ENCODE data around the gene RPS29.
A peak's percentile ranks its signal among the peaks of the same experiment; 100 is the strongest.

RPS29 gene

GRCh38 chr14:49551569-49551968 is 34.6 kb downstream of the RPS29 start:
- TF ChIP-seq EZH2 (IDR thresholded peaks at IDR 0.05; ENCODE audit: borderline replicate concordance, low read length) (no peak), CTCF (IDR thresholded peaks at IDR 0.05; ENCODE audit: low read length) (no peak)
- Histone ChIP-seq H3F3A (ENCODE audit: insufficient read depth, low read length) (no peaks in the 10 kb centered on the region), H3K9me2 (ENCODE audit: low read depth, low read length) (no peaks in the 10 kb centered on the region), H2AFZ (ENCODE audit: low read length) (no peak overlapping the region), H3K27me3 (ENCODE audit: insufficient read depth, low read length) (no peaks in the 10 kb centered on the region), H3K4me2 (ENCODE audit: low read length) (no peak overlapping the region), H3K27ac (ENCODE audit: low read depth, low read length, poor library complexity, severe bottlenecking) (no peak overlapping the region), H4K20me1 (ENCODE audit: insufficient read depth, low read length) (no peaks in the 10 kb centered on the region), H3K9me3 (ENCODE audit: low read length) (no peaks in the 10 kb centered on the region), H3K4me3 (ENCODE audit: low read depth, low read length, poor library complexity, severe bottlenecking) (no peak overlapping the region), H3K36me3 (ENCODE audit: insufficient read depth, low read length) (no peaks in the 10 kb centered on the region), H3K4me1 (ENCODE audit: insufficient read depth, low read length, severe bottlenecking) (no peaks in the 10 kb centered on the region), H3K79me2 (ENCODE audit: insufficient read depth, low read length) (no peaks in the 10 kb centered on the region), H3K9ac (ENCODE audit: low read length) (no peak overlapping the region)

GRCh38 chr14:49550286-49551184 is 35.6 kb downstream of the RPS29 start:
- Histone ChIP-seq H3K4me3 (ENCODE audit: low read depth, low read length, poor library complexity, severe bottlenecking) (no peak overlapping the region), H3K9ac (ENCODE audit: low read length) (no peak overlapping the region), H3F3A (ENCODE audit: insufficient read depth, low read length) (no peaks in the 10 kb centered on the region), H3K27ac (ENCODE audit: low read depth, low read length, poor library complexity, severe bottlenecking) (no peak overlapping the region), H3K4me1 (ENCODE audit: insufficient read depth, low read length, severe bottlenecking) (no peaks in the 10 kb centered on the region), H3K27me3 (ENCODE audit: insufficient read depth, low read length) (no peaks in the 10 kb centered on the region), H3K9me3 (ENCODE audit: low read length) (no peaks in the 10 kb centered on the region), H3K36me3 (ENCODE audit: insufficient read depth, low read length) (no peaks in the 10 kb centered on the region), H3K9me2 (ENCODE audit: low read depth, low read length) (no peaks in the 10 kb centered on the region), H2AFZ (ENCODE audit: low read length) (no peak overlapping the region), H3K79me2 (ENCODE audit: insufficient read depth, low read length) (no peaks in the 10 kb centered on the region), H4K20me1 (ENCODE audit: insufficient read depth, low read length) (no peaks in the 10 kb centered on the region), H3K4me2 (ENCODE audit: low read length) (no peak overlapping the region)
- TF ChIP-seq EZH2 (IDR thresholded peaks at IDR 0.05; ENCODE audit: borderline replicate concordance, low read length) (no peak), CTCF (IDR thresholded peaks at IDR 0.05; ENCODE audit: low read length) (peak; percentile 30; the same call in 1 of the 2 replicates)

- Histone ChIP-seq H2AFZ (ENCODE audit: low read length) (no peak overlapping the region), H3K36me3 (ENCODE audit: insufficient read depth, low read length) (no peaks in the 10 kb centered on the region), H3K4me1 (ENCODE audit: insufficient read depth, low read length, severe bottlenecking) (no peaks in the 10 kb centered on the region), H3K79me2 (ENCODE audit: insufficient read depth, low read length) (no peaks in the 10 kb centered on the region), H3F3A (ENCODE audit: insufficient read depth, low read length) (no peaks in the 10 kb centered on the region), H3K4me3 (ENCODE audit: low read depth, low read length, poor library complexity, severe bottlenecking) (no peak overlapping the region), H3K27me3 (ENCODE audit: insufficient read depth, low read length) (no peaks in the 10 kb centered on the region), H3K27ac (ENCODE audit: low read depth, low read length, poor library complexity, severe bottlenecking) (no peak overlapping the region), H3K4me2 (ENCODE audit: low read length) (no peak overlapping the region), H3K9me3 (ENCODE audit: low read length) (no peaks in the 10 kb centered on the region), H3K9ac (ENCODE audit: low read length) (no peak overlapping the region), H3K9me2 (ENCODE audit: low read depth, low read length) (no peaks in the 10 kb centered on the region), H4K20me1 (ENCODE audit: insufficient read depth, low read length) (no peaks in the 10 kb centered on the region)
- TF ChIP-seq CTCF (IDR thresholded peaks at IDR 0.05; ENCODE audit: low read length) (no peak), EZH2 (IDR thresholded peaks at IDR 0.05; ENCODE audit: borderline replicate concordance, low read length) (no peak)
These were observed 36.3 kb downstream of the RPS29 start for GRCh38 chr14:49549881-49550280.
